Stimulated activated CD8-positive, alpha-beta memory T cell treated with anti-CD3 and anti-CD28 coated beads, Interleukin-7, amount 100 ng/mL, for 48 hours (primary cell): Measurements from ENCODE around the gene TCP11.

ENCODE experiments used
- DNase-seq, 2 donors: peaks; one replicate each; pipeline ENCODE4 v3.0.0-alpha.2; 2020; ENCODE audit warnings: low read depth in 1 of 2; ENCODE audit errors: extremely low read depth in 1 of 2

Gene TCP11

DNA sequence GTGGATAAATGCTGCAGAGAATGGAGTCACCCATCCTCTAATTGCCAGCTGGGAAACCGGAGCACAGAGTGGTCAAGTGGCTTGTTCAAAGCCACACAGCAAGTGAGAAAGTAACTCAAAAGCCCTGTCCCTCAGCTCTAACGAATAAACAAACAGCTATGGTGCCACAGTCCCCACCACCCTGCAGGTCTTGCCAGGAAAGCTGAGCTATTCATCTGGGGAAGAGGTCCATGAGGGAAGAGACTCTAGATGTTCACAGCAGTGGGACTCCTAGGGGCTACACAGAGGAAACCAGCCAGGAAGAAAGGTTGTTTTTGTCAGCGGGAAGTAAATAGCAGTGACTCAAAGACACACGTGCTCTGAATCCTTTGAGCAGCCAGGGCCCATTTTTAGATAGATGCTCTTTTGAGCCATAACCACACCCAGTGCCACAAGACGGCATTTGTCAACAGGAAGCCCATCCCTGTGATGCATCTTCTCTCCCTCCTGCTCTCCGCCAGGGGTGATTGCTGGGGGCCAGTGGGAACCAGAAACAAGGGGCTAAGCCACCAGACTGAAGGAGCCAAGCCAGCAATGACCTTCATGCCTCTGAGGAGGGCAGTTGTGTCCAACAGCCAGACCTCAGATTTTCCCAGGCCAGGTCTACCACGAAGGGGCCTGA, 32.4 kb upstream of the TCP11 start:
- no peak for DNase-seq

DNA sequence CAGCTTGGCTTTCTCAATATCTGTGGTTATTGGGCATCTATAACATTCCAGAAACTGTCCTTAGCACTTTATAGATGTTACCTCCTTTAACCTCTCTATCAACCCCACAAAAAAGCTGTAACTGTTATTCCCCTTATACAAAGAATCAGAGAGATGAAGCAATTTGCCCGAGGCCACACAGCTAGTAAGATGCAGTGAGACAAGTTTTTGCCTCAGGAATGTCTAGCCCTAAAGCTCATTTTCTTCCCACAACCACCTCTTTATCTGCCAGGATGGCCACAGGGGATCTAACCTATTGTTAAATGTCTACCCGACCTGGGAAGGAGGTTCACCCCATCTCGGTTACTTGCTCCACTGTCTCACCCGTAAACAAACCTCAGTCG, 31.9 kb upstream of the TCP11 start:
- DNase-seq = no peak

DNA sequence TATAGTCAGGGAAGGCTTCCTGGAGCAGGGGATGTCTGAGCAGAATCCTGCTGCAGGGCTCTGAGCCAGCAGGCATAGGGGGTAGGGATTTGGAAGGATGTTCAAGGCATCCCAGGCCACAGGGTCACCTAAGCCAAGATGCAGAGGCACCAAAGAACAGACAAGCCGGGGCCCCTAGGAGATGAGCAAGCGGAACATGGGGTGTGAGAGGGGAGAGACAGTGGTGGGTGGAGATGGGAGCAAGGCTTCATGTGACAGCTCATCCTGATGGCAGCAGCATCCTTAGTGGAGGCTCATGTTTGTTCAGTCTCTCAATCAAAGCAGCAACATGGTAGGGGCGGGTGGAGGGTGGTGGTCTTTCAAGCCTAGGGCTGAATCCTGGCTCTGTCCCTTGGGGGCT, 29.8 kb upstream of the TCP11 start:
- DNase-seq = no peak

DNA sequence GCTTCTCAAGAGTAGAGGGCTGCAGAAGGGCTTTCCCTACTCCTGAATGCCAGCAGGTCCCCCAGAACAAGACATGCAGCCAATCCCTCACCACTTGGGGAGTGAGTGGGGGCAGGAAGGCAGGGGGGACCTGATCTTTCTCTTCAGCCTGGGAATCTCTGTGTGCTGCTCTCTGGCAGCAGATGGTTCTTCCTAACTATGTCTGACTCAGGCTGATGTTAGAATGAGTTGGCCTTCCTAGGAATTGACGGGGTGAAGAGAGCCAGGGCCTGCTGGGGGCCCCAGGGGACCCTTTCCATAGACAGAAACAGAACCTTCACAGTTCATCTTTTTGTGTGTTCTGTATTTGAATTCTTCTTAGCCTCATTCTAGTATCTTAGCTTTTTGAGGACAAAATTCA, 29.0 kb upstream of the TCP11 start:
- no peak for DNase-seq

DNA sequence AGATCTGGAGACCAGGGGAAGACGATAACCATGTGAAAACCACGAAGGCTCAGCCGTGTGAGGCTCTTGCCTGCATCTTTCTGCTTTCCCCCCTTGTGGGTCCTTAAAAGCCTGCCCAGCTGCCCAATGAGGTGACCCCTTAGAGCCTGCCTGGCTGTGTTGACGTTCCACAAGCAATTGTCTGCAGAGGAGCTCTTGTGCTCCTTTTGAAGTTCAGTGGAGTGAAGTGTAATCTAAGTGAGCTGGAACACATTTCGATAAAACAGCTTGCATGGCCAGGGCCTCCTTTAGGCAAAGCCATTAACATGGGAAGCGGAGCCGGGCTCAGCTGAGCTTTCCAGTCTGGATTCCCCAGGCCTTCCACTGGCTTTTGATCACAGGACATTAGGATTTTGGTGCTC, 27.3 kb upstream of the TCP11 start:
- DNase-seq = no peak

DNA sequence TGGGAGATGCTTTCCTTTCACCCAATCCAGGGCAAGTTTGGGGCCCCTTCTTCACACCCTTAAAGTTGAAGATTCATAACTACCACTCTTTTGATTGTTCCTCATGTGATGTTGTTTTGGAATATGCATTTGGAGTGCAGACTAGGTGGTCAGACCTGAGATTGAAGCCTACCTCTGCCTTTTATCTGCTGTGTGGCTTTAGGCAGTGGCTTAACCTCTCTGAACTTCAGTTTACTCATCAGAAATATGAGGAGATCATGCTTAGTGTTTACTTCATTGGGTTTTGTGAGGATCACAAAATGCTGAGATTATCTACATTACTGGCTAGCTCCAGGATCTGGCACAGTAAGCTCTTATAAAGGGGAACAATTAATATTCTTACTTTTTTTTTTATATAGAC, 26.4 kb upstream of the TCP11 start:
- no peak for DNase-seq

DNA sequence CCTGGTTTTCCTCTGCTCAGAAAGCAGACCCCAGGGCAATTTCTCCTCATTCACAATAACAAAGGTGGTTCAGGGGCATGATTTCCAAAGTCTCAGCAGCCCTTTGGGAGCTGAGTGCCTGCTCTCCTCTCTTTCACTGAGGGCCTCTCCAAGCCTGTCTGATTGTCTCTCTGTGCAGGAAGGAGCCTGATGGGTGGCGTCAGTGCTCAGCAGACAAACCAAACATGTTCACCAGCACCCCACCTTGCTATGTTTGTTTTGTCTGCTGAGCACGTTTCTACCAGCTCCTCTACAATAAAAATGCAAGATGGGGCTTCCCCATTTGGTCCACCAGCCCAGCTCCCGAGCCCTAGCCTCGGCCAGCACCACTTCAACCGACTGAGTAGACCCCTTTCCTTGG, 25.4 kb upstream of the TCP11 start:
- no peak for DNase-seq

DNA sequence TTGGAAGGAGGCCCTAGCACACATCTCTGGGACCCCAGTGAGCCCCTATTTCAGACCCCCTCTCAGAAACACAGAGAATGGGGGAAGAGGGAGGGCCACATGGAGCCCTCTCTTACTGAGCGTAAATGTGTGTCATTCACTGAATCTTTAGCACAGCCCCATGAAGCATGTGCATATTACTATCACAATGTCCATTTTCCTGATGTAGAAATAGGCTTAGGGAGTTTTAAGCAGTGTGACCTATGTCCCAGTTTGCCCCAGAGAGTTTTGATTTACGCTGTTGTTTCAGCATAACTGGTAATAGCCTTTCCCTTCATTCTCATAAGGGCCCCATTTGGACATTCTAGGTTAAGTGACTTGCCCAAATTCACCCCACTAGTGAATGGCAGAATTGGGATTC, 25.0 kb upstream of the TCP11 start:
- DNase-seq = no peak

DNA sequence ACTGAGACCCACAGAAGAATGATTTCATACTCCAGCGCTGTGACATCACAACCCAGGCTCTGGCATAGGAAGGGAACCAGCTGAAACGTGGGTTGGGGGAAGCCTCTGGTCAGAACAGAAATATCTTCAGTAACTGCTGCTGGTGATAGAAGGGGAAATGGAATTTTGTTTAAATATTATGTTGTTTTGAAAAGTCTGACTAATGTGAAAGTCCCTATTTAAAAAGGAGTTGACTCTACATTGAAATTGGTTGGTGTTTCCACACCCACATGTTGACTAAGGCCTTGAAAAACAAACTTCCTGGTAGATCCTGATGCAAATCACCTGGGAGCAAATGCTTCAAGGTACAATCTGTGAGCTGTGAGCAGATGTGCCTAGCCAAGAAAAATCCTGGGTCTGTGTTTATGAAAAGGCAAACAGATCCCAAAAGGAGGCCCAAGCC, 24.5 kb upstream of the TCP11 start:
- DNase-seq = no peak

DNA sequence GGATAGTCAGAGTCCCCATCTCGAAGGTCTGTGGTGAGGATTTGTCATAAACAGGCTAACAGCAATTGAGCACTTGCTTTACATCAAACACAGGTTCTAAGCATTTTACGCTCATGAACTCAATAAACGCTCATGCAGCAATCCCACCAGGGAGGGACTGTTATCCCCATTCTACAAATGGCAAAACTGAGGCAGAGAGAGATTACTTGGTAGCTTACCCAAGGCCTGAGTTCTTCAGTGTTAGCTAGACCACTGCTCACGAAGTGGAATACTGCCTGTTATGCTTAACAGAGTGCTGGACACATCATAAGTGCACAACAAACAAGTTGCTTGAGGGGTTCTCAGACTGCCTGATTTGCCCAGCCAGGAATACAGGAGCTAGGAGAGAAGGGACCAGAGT, 23.7 kb upstream of the TCP11 start:
- no peak for DNase-seq

DNA sequence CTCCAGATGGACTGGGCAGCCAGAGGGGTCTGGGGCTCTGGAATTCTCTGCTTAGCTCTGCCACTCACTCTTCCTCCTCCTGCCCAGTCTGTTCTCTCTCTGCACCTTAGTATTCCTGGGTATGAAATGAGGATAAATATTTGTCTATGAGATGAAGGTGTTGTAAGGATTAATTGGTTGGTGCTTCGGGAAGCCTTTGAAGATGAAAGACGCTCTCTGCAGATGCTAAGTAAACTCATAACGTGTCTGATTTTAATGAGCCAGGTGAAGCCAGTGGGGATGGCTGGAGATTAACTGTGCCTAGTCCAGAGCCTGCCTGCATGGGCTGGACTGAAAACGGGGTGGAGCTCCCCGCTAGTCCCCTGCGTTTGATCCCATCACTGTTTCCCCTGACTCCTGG, 23.1 kb upstream of the TCP11 start:
- no peak for DNase-seq

DNA sequence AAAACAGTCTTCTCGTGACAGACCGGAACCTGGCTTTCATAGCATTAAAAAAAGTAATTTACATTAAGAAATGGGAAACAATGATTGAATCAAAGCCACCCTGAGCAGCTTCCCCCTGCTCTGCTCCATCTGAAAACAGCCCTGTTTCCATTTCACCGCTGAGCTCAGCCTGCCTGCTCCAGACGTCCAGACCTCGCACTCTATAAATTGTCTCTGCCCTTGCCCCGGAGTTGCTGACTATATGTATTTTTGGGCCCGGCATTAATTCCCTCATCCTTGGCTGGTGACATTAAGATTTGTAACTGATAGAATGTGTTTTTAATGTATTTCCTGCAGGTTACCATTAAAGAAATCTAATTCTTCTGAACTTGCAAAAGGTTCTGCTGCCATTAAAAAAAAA, 22.7 kb upstream of the TCP11 start:
- DNase-seq = no peak

DNA sequence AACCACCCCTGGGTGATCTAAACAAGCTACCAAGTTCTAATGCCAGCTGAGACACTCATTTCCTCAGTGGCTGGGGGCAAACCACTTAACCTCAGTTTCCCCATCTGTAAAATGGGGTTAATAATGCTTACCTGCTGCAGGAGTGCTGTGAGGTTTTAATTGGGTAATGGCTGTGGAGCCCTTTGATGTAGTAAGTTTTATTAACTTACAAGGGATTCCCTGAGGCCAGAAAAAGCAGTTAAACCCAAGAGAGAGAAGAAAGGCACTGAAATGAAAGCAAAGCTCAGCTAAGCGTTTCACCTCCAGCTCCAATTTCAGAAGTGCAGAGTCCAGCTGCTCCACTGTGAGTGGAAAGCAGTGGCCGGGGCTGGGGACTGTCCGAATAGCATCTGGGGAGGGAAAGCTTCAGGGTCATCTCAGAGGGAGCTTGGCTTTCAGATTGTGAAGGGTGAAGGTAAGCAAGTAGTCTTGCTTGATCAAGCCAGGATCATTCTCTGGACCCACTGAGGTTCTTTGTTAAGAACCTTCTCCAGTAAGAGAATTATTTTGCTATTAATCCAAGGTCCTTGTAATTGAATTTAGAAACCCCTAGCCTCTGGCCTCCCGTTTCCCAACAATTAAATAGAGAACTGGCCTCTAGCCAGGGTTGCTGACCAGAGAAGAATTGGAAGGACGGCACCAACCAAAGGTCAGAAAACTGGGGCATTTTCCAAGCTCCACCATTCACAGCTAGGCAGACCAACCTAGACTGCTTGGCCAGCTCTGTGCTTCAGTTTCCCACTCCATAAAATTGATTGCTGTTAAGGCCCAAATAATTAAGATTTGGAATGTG, 20.9 kb upstream of the TCP11 start:
- no peak for DNase-seq

DNA sequence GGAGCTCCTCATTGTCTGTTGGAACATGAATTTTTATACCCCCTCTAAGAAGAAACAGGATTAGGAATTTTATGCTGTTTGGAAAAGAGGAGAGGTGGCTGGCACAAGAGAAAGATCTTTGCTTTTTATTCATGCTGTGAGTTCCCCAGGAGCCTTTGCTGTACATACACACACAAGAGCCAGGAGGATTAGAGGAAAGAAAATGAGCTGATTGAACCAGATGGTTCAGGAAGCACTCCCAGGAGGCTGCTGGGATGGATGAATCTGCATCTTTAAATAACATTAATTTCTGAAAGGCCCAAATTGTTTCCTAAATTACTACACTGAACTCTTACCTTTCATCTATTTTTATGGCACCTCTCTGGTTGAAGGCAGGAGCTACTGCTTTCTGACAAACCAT, 20.1 kb upstream of the TCP11 start:
- DNase-seq = no peak

DNA sequence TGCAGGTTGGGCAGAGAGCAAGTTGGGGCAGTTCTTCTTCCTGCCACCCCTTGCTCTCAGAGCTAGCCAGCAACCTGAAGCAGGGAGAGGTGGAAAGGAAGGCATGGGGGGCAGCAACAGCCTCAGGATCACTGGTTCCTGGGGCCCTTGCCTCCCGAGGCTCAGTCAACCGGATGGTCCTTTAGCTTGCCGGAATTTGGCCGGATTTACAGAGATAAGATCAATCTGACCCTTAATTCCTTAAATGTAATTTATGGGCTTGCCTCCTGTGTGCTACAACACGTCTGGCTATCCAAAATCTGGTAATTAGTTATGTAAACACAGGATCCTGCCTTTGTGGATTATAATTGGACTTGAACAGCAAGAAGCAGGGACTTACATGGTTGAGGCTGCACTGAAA, 19.5 kb upstream of the TCP11 start:
- no peak for DNase-seq

DNA sequence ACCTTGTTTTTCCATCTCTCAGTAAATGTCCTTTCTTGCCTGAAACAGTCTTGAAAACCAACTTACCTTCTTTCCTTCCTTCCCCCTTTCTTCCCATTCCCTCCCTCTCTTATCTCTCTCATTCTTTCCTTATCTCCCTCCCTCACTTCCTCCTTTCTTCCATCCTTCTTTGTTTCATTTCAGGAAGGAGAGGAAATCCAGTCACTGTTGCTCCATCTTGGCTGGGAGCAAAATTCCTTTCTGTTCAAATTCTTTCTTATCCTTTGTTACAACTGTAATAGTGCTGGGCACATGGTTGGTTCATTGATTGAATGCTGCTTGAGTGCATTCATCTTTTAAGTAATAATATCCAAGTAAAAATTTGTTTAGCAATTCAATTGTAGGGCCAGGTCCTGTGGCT, 17.4 kb upstream of the TCP11 start:
- no peak for DNase-seq

DNA sequence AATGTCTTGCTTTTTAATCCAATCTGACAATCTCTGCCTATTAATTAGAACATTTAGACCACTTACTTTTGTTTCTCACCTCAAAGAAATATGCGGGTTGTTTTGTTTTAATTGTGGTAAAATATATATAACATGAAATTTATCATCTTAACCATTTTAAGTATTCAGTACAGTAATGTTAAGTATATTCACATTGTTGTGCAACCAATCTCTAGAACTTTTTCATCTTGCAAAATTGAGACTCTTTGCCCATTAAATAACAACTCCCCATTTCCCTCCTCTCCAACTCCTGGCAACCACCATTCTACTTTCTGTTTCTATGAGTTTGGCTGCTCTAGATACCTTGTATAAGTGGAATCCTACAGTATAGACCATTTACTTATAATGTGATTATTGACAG, 13.8 kb upstream of the TCP11 start:
- DNase-seq = no peak

DNA sequence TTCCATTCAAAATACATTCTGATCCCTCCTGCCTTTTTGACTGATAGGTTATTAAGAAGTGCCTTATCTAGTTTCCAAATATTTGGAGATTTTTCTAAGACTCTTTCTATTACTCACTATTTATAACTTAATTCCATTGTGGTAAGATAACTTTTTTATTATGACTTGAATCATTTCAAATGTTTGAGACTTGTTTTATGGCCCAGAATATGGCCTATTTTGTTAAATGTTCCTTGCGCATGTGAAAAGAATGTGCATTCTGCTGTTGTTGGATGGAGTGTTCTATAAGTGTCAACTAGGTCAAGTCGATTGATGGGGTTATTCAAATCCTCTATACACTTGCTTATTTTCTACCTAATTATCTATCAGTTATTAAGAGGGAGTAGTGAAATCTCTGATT, 13.1 kb upstream of the TCP11 start:
- no peak for DNase-seq

DNA sequence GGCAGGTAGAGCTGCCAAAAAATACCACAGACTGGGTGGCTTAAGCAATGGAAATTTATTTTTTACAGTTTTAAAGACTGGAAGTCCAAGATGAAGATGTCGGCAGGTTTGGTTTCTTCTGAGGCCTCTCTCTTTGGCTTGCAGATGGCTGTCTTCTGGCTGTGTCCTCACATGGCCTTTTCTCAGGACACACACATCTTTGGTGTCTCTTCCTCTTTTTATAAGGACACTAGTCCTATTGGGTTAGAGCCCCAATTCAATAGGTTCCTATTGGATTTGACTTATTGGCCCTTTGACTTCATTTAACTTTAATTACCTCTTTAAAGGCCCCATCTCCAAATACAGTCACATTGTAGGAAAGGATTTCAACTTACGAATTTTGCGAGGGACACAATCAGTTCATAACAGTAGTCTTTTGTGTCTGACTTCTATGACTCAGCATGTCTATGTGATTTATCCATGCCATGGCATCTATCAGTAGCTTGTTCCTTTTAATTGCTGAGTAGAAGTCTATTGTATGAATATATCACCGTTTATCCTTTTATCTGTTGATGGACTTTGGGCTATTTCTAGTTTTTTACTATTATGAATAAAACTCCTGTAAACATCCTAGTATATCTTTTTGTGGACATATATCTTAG, 11.0 kb upstream of the TCP11 start:
- DNase-seq = no peak

DNA sequence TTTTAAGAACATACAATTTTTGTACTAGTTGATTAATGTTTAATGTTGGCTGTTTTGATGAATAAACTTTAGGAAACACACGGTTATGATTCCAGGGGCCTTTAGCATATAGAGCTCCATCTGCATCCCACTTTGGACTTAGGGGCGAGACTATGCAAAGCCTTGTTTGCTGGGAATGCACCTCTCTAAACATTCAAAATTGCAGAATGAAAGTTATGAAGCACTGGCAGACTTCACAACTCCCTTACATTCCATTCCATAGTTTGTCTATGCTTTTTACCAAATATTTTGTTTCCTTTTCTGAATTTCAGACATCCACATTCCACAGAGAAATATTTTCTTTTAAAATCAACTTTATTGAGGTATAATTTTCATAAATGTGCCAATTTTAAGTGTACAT, 10.3 kb upstream of the TCP11 start:
- no peak for DNase-seq

DNA sequence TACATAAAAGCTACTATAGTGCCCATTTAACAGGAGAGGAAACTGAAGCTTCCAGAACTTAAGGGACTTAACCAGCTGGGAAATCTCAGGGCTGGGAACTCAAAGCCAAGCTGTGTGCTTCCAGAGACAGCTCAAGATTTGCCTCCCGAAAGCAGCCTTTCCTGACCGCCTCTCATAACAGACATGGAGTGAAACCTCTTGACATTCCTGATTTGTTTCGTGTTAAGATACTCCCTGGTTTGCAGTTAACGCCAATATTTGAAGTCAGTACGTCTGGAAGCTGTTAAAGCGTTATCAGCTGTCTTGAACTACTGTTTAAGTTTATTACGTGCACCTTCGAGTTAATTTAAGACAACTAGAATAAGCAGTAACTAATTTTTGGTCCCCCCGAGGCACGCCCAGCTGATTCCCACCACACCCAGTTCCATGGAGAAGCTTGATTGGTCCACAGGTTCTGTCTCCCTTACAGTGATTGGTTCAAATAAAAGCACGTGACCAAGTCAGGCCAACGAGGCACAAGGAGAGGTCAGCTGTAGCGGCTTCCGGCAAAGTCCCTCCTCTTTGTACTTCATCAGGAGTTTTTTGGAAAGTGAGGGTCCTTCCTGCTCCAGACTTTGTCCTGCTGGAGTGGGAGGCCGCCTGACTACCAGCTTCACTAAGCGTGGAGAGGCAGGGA, 8.9 kb upstream of the TCP11 start:
- DNase-seq = no peak
